Measurements from ENCODE around the gene PIGP.

PIGP gene

GRCh38 chr21:37077403-37077802 is 4.5 kb upstream of the PIGP start:
- H3K36me3 ChIP-seq: no peaks in the 10 kb centered on the region; the same call in 1 of the 2 replicates
- no peak for TF ChIP-seq CTCF (IDR thresholded peaks at IDR 0.05; ENCODE audit: low read depth, low read length)
- no peaks in the 10 kb centered on the region; the same call in 1 of the 2 replicates for H3K4me1 ChIP-seq
- no peak overlapping the region for H3K4me3 ChIP-seq (ENCODE audit: low read depth, low read length)
- DNase-seq: no peak
- H3K27me3 ChIP-seq: no peaks in the 10 kb centered on the region
- H3K9me3 ChIP-seq: no peaks in the 10 kb centered on the region

- Histone ChIP-seq H3K4me3 (ENCODE audit: low read depth, low read length) (no peak overlapping the region), H3K27me3 (no peaks in the 10 kb centered on the region)
- no peak for TF ChIP-seq CTCF (IDR thresholded peaks at IDR 0.05; ENCODE audit: low read depth, low read length)
Observed at GRCh38 chr21:37076087-37076850, 3.4 kb upstream of the PIGP start.

GRCh38 chr21:37075214-37075770 is 2.4 kb upstream of the PIGP start:
- no peaks in the 10 kb centered on the region for H3K9me3 ChIP-seq
- peak overlapping the region; percentile 94 for H3K4me3 ChIP-seq (ENCODE audit: low read depth, low read length)
- TF ChIP-seq CTCF (IDR thresholded peaks at IDR 0.05; ENCODE audit: low read depth, low read length): no peak
- H3K4me1 ChIP-seq: peaks cover 5% of the 10 kb centered on the region
- no peaks in the 10 kb centered on the region; the same call in 1 of the 2 replicates for H3K36me3 ChIP-seq
- no peak for DNase-seq
- no peaks in the 10 kb centered on the region for H3K27me3 ChIP-seq

More at GRCh38 chr21:37076087-37076850, 3.4 kb upstream of the PIGP start:
- no peak for DNase-seq
- Histone ChIP-seq H3K36me3 (no peaks in the 10 kb centered on the region; the same call in 1 of the 2 replicates), H3K4me1 (peaks cover 5% of the 10 kb centered on the region), H3K9me3 (no peaks in the 10 kb centered on the region)

GRCh38 chr21:37074546-37074945 is 1.7 kb upstream of the PIGP start:
- H3K36me3 ChIP-seq: no peaks in the 10 kb centered on the region; the same call in 1 of the 2 replicates
- no peak for TF ChIP-seq CTCF (IDR thresholded peaks at IDR 0.05; ENCODE audit: low read depth, low read length)
- no peaks in the 10 kb centered on the region for H3K9me3 ChIP-seq
- H3K27me3 ChIP-seq: no peaks in the 10 kb centered on the region
- H3K4me3 ChIP-seq (ENCODE audit: low read depth, low read length): peak overlapping the region; percentile 94
- DNase-seq: no peak
- peaks cover 5% of the 10 kb centered on the region for H3K4me1 ChIP-seq

GRCh38 chr21:37074197-37074510 is 1.3 kb upstream of the PIGP start:
- TF ChIP-seq CTCF (IDR thresholded peaks at IDR 0.05; ENCODE audit: low read depth, low read length): no peak
- peaks cover 5% of the 10 kb centered on the region for H3K4me1 ChIP-seq
- peak; percentile 37 for DNase-seq

More at GRCh38 chr21:37074197-37074510, 1.3 kb upstream of the PIGP start:
- Histone ChIP-seq H3K4me3 (ENCODE audit: low read depth, low read length) (peak overlapping the region; percentile 94), H3K27me3 (no peaks in the 10 kb centered on the region), H3K36me3 (no peaks in the 10 kb centered on the region; the same call in 1 of the 2 replicates), H3K9me3 (no peaks in the 10 kb centered on the region)

All from BE2C (cell line).